HG02678 (cell line): ENCODE results near the gene C1S.

Experiments used
- ATAC-seq: cut with Tn5 transposase; IDR thresholded peaks from one replicate; pipeline ENCODE4 v1.9.1; 2021; ENCODE audit warnings: mild to moderate bottlenecking, moderate library complexity; ENCODE audit not compliant: unreplicated experiment

The C1S gene

GRCh38 chr12:7075518-7075917 lies 15.0 kb downstream of the C1S start:
- ATAC-seq = no peak

- no peak for ATAC-seq
Measured at GRCh38 chr12:7075939-7076338, 15.4 kb downstream of the C1S start.

GRCh38 chr12:7076493-7076892 lies 16.0 kb downstream of the C1S start:
- ATAC-seq = no peak

DNA sequence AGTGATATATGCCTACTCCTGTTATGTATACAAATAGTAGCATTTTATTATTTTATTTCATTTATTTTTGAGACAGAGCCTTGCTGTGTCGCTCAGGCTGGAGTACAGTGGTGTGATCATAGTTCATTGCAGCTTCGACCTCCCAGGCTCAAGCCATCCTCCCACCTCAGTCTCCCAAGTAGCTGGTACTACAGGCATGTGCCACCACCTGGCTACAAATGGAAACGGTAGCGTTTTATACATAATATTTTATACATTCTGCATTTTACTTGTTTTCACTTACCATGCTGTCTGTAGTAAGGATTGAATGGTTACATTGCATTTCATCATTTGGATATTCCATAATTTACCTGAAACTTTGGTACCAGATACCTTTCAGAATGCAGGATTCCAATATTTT lies 17.6 kb downstream of the C1S start:
- ATAC-seq = no peak

- ATAC-seq = no peak
Measured at GRCh38 chr12:7079826-7080125, 19.3 kb downstream of the C1S start.

- ATAC-seq = no peak
Measured at GRCh38 chr12:7081037-7081436, 20.5 kb downstream of the C1S start.

DNA sequence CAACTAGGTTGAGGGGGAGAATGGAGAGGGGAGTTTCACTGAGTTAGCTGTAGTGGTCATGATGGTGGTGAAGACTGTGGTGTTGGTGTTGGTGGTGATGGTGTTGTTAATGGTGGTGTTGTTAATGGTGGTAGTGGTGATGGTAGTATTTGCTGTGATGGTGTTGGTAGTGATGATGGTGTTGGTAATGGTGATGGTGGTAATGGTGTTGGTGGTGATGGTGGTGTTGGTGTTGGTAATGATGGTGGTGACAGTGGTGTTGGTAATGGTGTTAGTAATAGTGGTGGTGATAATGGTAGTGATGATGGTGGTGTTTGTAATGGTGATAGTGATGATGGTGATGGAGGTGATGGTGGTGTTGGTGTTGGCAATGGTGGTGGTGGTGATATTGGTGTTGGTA lies 22.6 kb downstream of the C1S start:
- no peak for ATAC-seq

- ATAC-seq = no peak
Measured at GRCh38 chr12:7089196-7089871, 28.8 kb downstream of the C1S start.

- ATAC-seq = no peak
Measured at GRCh38 chr12:7090222-7090998, 29.9 kb downstream of the C1S start.

GRCh38 chr12:7091171-7091570 lies 30.7 kb downstream of the C1S start:
- no peak for ATAC-seq

GRCh38 chr12:7091660-7092228 lies 31.2 kb downstream of the C1S start:
- no peak for ATAC-seq

DNA sequence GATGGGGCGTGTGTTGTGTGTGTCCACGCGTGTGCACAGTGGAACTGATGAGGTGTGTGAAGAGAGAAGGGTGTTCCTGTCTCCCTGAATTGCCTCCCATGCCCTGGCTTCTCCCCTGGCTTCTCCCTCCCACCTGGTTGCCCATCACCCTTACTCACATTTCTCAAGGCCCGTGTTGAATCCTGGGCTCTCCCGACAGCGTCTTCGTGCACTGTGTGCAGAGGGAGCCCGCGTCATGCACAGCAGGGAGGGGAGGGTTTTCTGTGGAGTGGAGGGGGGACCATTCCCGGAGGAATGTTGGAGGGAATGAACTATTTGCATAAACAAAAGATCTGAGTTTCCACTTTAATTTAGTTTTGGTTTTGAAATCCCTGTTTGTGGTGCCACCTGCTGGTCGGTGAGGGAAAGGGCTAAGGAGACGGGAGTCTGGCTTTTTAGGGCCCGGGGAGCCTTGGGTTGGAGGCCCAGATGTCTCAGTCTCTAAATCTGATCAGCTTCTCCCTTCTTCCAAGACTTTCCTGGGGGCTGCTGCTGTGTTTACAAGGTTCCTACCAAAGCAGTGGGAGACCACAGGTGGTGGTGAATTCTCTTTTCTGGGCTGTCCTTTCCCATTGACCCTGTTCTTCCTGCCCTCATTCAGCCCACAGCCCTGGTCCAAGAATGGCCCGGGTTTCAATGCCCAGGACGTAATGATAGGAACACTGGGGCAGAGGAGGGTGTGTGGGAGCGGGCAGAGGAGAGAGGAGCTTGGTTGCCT lies 31.9 kb downstream of the C1S start, which contains the start of gene C1R:
C1R (minus strand) TSS at position 217 of the 757 bp plus-strand sequence; CDS start at position 160, 57 bp downstream.
- ATAC-seq = no peak

GRCh38 chr12:7092986-7093460 lies 32.5 kb downstream of the C1S start:
- ATAC-seq = no peak

DNA sequence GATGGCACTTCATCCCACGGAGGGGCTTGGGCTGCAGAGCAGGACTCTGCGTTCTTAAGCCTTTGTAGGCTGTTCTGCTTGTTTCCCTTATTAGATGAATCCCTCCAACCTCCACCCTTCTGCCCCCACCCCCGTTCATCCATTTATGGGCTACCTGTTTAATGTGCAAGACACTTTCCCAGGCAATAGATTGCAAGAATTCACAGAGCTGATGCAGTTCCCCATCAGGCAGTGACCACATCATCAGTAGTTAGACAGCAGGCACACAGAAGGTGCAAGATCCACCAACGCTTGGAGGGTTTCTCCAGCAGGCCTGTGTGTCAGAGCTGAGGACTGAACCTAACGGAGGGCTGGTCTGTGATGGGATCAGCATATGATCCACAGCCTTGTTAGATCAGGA lies 33.0 kb downstream of the C1S start:
- ATAC-seq = no peak

GRCh38 chr12:7093892-7094291 lies 33.4 kb downstream of the C1S start:
- no peak for ATAC-seq

DNA sequence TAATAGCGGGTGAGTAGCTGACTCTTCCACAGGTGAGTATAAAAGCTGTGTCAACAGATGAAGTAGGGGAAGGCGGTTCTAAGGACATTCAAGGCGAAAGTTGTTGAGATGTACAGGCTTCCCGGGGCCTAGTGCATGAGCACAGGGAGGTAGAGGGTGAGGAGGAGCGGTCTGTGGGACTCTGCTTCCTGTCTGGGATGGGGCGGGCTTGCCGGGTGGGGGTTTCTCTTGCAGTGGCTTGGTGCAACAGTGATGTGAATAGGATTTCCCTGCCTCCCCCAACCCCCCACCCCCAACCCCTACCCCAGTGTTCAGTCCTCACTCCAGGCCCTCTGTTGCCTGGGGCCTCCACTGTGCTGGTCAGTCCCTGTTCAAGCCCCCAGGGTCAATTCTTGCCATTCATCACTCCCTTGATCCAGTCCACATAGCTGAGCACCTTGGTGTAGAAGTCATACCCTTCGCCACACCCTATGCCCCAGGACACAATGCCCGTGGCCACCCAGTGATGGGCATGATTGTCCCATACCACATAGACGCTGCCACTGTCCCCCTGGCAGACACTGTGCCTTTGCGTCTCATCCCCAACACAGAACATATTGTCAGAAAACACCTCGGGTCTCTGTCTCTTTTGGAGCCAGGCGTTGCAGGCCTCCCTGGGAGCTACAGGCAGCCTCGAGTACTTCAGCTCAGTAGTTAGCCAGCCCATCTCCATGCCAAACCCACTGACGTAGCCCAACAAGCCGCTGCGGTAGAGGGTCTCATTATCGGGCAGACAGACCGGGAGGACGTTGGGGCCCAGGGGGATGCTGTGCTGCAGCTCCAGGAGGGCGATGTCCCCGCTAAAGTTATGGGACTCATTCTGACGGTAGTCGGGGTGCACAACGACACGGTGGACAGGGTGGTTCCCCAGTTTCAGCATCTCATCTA lies 35.8 kb downstream of the C1S start:
- ATAC-seq = no peak

- ATAC-seq = no peak
Measured at GRCh38 chr12:7096979-7097378, 36.5 kb downstream of the C1S start.

DNA sequence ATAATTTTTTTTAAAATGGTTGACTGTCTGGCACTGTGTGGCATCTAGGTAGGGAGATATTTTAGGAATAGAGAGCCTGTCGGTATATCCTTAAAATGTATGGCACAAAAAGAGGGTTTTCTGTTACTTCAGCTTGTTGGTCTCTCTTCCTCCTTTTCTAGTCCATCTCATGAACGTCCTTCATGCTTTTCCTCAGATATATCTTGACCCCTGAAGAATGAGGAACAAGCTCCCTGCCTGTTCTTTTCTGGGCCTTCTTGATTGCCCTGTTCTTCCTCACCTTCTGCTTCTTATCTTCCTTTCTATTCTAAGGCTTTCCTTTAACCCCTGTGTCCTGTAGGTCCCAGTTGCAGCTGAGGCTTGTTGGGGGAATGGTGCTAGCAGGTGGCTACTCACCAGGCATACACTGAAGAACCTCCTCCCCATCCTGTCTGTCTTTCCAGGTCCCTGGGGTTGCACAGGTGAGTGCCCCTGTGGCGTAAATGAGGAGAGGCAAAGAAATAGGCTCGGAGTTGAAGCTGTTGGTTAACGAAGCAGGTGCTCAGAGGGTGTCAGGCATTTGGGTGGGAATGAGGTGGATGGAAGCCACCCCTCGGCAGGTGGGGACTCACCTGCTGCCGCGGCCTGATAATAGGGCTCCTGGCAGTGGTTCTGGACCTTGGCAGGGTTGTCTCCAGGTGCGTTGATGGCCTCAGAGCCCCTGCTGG lies 38.9 kb downstream of the C1S start:
- no peak for ATAC-seq

DNA sequence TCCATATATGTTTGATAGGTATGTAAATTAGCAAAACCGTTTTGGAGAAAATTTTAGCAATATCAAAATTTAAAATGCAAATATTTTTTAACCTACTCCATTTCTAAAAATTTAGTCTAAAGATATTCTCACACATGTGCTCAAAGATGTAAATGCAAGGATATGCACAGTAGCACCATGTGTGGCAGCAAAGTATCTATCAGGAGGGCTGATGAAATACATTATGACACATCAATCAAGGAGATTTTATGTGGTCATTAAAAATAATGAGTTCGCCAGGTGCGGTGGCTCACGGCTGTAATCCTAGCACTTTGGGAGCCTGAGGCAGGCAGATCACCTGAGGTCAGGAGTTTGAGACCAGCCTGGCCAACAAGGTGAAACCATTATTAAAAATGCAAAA lies 39.7 kb downstream of the C1S start:
- no peak for ATAC-seq
